HG03196 (cell line): ENCODE measurements around the gene ATL2.
"Not testable (repeated sequence)": the region's sequence is repeated elsewhere in the genome, so short reads cannot be mapped to it uniquely, and the experiment has no call there.

Experiments
- ATAC-seq: cut with Tn5 transposase; IDR thresholded peaks from one replicate; pipeline ENCODE4 v1.9.1; 2021; ENCODE audit not compliant: unreplicated experiment

Gene ATL2

GRCh38 chr2:38336621-38337020 is 40.5 kb downstream of the ATL2 start:
- no peak for ATAC-seq

DNA sequence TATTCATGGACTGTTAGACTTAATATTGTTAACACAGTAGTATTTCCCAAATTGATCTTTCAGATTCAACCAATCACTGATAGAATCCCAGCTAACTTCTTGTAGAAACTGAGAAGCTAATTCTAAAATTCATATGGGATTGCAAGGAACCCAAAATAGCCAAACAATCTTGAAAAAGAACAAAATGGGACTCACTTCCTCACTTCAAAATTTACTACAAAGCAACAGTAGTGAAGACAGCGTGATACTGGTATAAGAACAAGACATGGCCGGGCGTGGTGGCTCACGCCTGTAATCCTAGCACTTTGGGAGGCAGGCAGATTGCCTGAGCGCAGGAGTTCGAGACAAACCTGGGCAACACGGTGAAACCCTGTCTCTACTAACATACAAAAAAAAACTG is 46.3 kb downstream of the ATL2 start:
- no peak for ATAC-seq

- ATAC-seq, result no peak
These were observed 49.5 kb downstream of the ATL2 start for GRCh38 chr2:38327580-38327979.

- no peak for ATAC-seq
These were observed 53.5 kb downstream of the ATL2 start for GRCh38 chr2:38323623-38324022.

GRCh38 chr2:38322224-38322914 is 54.7 kb downstream of the ATL2 start:
- no peak for ATAC-seq

DNA sequence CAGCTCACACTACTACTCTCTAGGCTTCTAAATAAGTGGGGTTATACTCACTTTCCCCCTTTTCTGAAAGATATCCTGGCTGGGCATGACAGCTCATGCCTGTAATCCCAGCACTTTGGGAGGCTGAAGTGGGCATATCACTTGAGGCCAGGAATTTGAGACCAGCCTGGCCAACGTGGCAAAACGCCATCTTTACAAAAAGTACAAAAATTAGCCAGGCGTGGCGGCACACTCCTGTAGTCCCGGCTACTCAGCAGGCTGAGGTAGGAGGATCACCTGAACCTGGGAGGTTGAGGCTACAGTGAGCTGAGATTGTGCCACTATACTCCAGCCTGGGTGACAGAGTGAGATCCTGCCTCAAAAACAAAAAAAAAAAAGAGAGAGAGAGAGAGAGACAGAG is 57.8 kb downstream of the ATL2 start:
- ATAC-seq, result not testable (repeated sequence)

GRCh38 chr2:38317725-38318124 is 59.3 kb downstream of the ATL2 start:
- ATAC-seq, result no peak

DNA sequence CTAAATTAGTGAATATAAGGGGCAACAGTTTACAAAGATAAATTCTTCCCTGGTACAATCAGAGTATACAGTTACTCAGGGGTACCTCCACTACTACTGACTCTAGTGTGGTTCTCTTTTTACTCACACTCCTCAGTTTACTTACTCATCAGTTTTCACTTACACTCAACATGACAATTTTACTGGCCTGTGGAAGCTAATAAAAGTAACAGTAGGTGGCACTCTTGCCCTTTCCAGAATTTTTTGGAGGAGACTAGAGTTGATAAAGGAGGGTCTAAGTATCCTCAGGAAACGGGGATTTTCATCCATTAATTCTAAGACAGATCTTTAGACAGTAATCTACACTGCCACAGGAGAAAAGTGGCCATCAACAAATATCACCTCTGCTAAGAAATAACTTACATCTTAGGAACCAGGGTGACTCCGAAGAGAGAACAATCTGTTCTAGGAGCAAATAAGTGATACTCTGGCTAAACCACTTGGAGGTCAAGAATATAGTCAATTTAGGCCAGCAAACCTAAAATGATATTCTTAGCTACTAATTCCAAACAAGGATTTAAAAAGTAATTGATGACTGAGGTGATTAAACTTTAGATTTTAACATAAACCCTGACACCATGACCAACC is 61.3 kb downstream of the ATL2 start:
- ATAC-seq, result no peak

DNA sequence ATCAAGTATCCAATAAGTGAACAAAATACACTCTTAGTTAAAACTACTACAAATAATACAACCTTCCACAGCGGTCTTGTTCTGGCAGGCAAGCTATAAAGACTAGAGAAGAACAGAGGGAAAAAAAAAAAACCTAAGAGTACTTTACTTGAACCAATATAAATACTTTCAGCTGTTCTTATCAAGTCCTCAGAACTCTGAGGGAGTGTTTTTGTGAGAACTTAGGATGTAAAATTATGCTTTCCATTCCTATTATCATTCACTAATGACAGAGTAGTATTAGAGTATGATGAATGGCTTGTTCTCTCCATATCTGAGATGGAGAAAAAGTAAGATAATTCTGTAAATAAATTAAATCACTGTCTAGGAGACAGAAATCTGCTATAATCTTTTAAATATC is 68.3 kb downstream of the ATL2 start:
- ATAC-seq, result no peak

GRCh38 chr2:38301969-38302702 is 74.9 kb downstream of the ATL2 start:
- ATAC-seq, result no peak

DNA sequence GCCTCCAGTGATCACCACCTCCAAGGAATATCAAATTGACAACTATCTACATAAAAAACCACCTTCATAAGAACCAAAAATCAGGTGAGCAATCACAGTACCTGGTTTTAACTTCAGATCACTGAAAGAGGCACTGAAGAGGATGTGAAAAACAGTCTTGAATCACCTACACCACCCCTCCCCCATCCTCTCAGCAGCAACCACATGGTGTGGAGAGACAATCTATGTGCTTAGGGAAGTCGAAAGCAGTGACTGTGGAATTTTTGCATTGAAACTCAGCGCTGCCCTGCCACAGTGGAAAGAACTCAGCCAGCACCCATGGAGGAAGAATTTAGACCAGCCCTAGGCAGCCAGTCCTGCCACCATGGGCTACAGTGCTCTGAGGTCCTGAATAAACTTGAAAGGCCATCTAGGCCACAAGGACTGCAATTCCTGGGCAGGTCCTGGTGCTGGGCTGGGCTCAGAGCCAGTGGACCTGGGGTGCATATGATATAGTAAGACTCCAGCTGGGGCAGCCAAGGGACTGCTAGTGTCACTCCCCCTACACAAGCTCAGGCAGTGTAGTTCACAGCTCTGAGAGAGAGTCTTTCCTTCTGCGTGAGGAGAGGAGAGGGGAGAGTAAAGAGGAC is 75.6 kb downstream of the ATL2 start:
- no peak for ATAC-seq

GRCh38 chr2:38298539-38298938 is 78.5 kb downstream of the ATL2 start:
- no peak for ATAC-seq

DNA sequence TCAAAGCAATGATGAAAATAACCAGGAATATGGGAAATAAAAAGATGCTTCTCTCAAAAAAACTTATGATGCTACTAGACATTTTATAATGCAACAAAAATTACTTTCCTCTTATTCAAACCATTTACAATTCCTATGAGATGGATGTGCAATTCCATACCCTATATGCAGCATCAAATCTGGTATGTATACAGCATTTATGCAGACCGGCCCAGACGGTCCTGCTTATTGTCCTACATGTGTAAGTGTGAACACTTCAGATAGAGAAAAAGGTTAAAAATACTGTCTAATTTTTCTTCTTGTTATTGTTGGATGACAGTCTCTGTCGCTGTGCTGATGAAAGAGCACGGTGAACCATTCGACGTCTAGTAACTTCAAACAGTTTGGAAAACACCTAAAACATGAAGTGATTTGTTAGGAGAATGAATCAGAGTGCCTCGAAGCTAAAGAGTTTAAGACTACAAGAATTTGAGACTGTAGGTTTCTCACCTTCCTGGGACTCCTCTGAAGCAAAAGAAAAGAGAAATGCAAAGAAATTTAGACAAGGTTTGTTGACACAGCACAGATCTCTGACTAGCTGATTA is 80.8 kb downstream of the ATL2 start:
- ATAC-seq, result no peak

- ATAC-seq, result no peak
These were observed 82.5 kb downstream of the ATL2 start for GRCh38 chr2:38294597-38294996.

DNA sequence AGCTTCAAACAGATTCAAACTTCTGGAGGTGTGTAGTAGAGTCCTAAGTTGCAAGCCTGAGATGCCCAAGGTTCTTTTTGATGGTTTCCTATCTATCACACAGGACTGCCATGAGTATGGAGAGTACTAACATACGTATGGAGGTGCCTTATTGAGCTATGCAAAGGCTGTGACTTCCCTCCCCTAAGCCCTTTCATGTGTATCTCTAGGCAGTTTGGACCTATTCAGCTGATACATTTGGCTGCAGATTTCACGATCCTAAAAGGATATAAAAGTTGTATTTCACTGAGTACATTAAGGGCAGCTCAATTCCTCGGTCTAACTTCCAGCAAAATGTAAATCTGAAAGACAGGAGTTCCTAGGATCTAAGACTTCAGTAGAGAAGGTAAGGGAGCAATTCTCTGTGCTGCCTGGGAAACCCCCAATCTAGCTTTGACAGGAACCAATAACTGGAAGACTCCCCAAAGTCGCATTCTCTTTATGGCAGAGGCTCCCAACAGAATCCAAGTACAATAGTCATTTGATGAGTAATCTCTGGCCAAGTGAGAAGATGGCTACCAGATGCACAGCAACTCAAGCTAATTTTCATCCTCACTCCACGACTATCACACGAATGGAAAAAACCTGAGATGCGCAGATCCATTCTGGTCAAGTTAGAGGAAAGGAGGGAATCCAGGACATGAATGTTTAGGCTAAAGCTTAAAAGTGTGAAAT is 83.8 kb downstream of the ATL2 start:
- ATAC-seq, result no peak

DNA sequence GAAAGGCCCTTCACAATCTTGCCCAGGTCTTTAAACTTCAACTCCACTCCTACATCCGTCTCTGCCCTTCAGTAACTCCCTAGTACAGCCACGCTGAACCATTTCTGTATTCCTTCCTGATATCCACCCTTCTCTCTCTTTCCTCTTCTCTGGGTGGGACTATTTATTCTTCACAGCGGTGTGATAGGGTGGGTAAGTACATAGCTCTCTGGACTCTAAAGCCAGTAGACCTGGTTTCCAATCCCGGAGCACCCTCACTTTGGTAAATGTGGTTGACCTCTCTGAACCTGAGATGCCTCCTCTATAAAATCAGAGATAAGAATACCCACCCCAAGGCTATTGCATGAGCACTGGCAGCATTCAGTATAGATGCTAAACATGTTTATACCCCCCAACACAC is 86.7 kb downstream of the ATL2 start:
- ATAC-seq, result no peak

- no peak for ATAC-seq
These were observed 92.1 kb downstream of the ATL2 start for GRCh38 chr2:38284971-38285370.

- no peak for ATAC-seq
These were observed 95.9 kb downstream of the ATL2 start for GRCh38 chr2:38281095-38281742.

DNA sequence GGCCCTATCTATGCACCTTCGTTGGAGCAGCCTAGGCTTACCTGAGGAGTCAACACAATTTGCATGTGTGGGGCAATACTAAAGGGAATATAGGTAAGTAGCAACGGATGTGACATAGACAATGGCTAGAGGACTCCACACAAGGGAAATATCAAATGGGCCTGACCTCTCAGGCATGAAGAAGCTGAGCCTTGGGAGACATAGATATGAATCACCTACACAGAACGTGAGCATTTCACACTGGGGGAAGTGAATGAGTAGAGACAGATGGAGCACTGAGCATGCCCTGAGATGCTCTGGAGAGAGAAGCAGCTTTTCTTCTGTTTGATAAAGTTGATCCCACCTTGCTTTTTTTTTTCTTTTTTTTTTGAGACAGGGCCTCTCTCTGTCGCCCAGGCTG is 97.9 kb downstream of the ATL2 start:
- no peak for ATAC-seq

DNA sequence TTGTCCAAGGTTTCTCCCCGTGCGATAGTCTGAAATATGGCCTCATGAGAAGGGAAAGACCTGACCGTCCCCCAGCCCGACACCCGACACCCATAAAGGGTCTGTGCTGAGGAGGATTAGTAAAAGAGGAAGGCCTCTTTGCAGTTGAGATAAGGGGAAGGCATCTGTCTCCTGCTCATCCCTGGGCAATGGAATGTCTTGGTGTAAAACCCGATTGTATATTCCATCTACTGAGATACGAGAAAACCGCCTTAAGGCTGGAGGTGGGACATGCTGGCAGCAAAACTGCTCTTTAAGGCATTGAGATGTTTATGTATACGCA is 99.0 kb downstream of the ATL2 start:
- not testable (repeated sequence) for ATAC-seq
